ENCODE results near the gene FRMD6.

DNA sequence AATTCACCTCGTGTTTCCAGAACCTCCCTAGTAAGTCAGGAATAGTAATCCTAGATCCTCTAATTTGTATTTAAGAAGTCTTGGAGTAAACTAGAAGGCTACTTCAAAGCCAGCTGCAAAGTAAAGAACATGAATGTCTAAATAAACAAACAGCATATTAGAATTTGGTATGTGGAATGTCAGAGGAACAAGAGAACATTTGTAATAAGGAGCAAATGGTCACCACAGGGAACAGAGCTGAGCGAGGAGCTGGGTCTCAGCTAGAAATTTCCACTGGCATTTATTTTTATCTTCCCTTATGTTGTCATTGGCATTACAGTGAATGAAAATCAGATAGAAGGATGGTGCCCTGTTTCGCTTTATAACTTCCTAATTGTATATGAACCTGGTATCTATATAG is 50.2 kb downstream of the FRMD6 start:
- TF ChIP-seq GATA2 (IDR thresholded peaks at IDR 0.05; ENCODE audit: low read depth, low read length) (no peak), GATA3 (IDR thresholded peaks at IDR 0.05; ENCODE audit: low read depth, low read length) (no peak)
